Measurements from ENCODE around the gene KRTAP10-1. TPM values are rescaled to one million over a fixed set of nuclear protein-coding genes. Genes with fewer than 3 reads are reported as not detected.

Gene KRTAP10-1
- total and polyA plus RNA-seq, 4 donors, result not detected

DNA sequence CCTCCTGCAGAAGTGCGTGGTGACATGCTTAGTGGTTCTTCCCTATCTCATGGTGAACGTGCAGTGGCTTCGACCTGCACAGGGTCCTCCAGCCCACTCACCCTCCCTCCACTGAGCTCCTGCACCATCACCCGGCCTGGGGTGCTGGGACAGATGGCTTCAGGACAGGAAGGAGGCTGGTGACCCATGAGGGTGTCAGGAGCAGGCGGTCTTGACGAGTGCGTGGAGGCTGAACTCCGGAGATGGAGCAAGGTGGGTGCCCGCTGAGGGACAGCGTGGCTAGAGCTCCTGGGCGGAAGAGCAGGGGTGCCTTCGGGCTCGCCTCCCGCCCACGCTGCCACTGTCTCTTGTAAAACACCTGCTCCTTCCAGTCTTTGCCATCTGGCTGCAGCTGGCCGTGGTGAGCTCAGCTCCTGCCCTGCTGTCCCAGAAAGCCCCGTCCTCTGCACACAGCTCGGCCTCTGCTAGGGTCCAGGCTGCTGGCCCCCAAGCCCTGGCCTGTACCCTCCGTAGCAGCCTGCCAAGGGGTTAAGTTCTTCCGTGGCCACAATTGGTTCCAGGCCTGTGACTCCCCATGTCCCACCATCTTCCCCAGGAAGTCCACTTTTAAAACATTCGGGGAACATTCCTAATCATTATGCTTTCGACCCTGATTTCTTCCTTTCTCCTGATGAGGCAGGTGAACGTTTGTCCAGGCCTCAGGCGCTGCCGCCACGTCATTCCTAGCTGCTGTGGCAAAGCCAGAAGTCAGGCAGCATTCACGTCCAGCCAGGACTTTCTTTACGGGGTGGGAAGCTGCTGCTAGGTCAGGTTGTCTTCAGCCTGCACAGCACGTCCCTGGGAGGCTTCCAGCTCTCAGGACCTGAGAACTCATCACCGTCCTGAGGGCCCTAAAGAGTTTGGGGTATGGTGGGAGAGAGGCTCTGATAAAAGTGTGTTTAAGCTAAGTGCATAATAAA lies 8.1 kb downstream of the KRTAP10-1 start:
- Histone ChIP-seq H3K36me3 (ENCODE audit: control insufficient read depth in 4 of 4, insufficient read depth in 3 of 4, low read depth in 1 of 4, low read length in 3 of 4) (no peaks in the 10 kb centered on the region), H3K9ac (ENCODE audit: low read depth in 1 of 2, low read length in 2 of 2) (no peak overlapping the region), H3K4me1 (ENCODE audit: control insufficient read depth in 4 of 4, insufficient read depth in 4 of 4, low read length in 3 of 4) (no peaks in the 10 kb centered on the region), H3K4me3 (ENCODE audit: low read depth in 1 of 3, low read length in 3 of 3) (no peak overlapping the region), H3K27me3 (ENCODE audit: control insufficient read depth in 4 of 4, insufficient read depth in 4 of 4, low read length in 3 of 4) (no peaks in the 10 kb centered on the region), H3K27ac (ENCODE audit: low read depth in 1 of 2, low read length in 2 of 2) (no peak overlapping the region), H3K9me3 (ENCODE audit: control insufficient read depth in 4 of 4, low read length in 3 of 4) (no peaks in the 10 kb centered on the region)
- DNase-seq (ENCODE audit: low spot score), result no peak
- TF ChIP-seq RAD21 (IDR thresholded peaks at IDR 0.05), result no peak
- no peak for TF ChIP-seq FOXA1 (IDR thresholded peaks at IDR 0.05)
- TF ChIP-seq NR2F2 (IDR thresholded peaks at IDR 0.05), result no peak
- TF ChIP-seq REST (IDR thresholded peaks at IDR 0.05), result no peak
- TF ChIP-seq GABPA (IDR thresholded peaks at IDR 0.05 in 1 of 2, conservative IDR thresholded peaks at IDR 0.05 in 1 of 2), result no peak
- no peak for TF ChIP-seq HNF4A (conservative IDR thresholded peaks at IDR 0.05)
- no peak for TF ChIP-seq SP1 (IDR thresholded peaks at IDR 0.05)
- no peak for TF ChIP-seq ATF3 (IDR thresholded peaks at IDR 0.05)
- TF ChIP-seq HNF4G (IDR thresholded peaks at IDR 0.05), result no peak
- no peak for TF ChIP-seq EGR1 (IDR thresholded peaks at IDR 0.05; ENCODE audit: low read depth in 2 of 2)
- TF ChIP-seq RXRA (IDR thresholded peaks at IDR 0.05), result no peak
- no peak for TF ChIP-seq JUND (IDR thresholded peaks at IDR 0.05)
- no peak for TF ChIP-seq TAF1 (conservative IDR thresholded peaks at IDR 0.05)
- TF ChIP-seq, protein P1, sequence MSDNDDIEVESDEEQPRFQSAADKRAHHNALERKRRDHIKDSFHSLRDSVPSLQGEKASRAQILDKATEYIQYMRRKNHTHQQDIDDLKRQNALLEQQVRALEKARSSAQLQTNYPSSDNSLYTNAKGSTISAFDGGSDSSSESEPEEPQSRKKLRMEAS (IDR thresholded peaks at IDR 0.05), result no peak
- TF ChIP-seq FOXA2 (IDR thresholded peaks at IDR 0.05), result no peak
- TF ChIP-seq, protein P2, sequence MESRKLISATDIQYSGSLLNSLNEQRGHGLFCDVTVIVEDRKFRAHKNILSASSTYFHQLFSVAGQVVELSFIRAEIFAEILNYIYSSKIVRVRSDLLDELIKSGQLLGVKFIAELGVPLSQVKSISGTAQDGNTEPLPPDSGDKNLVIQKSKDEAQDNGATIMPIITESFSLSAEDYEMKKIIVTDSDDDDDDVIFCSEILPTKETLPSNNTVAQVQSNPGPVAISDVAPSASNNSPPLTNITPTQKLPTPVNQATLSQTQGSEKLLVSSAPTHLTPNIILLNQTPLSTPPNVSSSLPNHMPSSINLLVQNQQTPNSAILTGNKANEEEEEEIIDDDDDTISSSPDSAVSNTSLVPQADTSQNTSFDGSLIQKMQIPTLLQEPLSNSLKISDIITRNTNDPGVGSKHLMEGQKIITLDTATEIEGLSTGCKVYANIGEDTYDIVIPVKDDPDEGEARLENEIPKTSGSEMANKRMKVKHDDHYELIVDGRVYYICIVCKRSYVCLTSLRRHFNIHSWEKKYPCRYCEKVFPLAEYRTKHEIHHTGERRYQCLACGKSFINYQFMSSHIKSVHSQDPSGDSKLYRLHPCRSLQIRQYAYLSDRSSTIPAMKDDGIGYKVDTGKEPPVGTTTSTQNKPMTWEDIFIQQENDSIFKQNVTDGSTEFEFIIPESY (IDR thresholded peaks at IDR 0.05), result no peak
- no peak for TF ChIP-seq YY1 (IDR thresholded peaks at IDR 0.05)
- TF ChIP-seq CTCF (IDR thresholded peaks at IDR 0.05; ENCODE audit: low read depth, low read length, missing input control), result no peak
- 86% methylated on average over 30 of the region's 30 CpGs for WGBS

All from liver (tissue), 9 donors.